ENCODE data around the gene SOSTDC1.
"Not testable (repeated sequence)": the region's sequence is repeated elsewhere in the genome, so short reads cannot be mapped to it uniquely, and the experiment has no call there.

The SOSTDC1 gene

GRCh38 chr7:16465469-16466361, at the start of gene SOSTDC1:
Gene SOSTDC1, minus strand, starts transcription at chr7:16465738. Its CDS starts 70 bp downstream, at chr7:16465668.
- no peak for ATAC-seq

- no peak for ATAC-seq
Measured at GRCh38 chr7:16514729-16515128, 49.2 kb upstream of the SOSTDC1 start.

- ATAC-seq: no peak
Measured at GRCh38 chr7:16514271-16514670, 48.7 kb upstream of the SOSTDC1 start.

- ATAC-seq: no peak
Measured at GRCh38 chr7:16512097-16512496, 46.6 kb upstream of the SOSTDC1 start.

GRCh38 chr7:16511314-16511713, 45.8 kb upstream of the SOSTDC1 start:
- ATAC-seq: no peak

GRCh38 chr7:16509829-16510228, 44.3 kb upstream of the SOSTDC1 start:
- ATAC-seq: no peak

GRCh38 chr7:16506422-16506821, 40.9 kb upstream of the SOSTDC1 start:
- ATAC-seq: not testable (repeated sequence)

- no peak for ATAC-seq
Measured at GRCh38 chr7:16504019-16504418, 38.5 kb upstream of the SOSTDC1 start.

- ATAC-seq: no peak
Measured at GRCh38 chr7:16502303-16502702, 36.8 kb upstream of the SOSTDC1 start.

GRCh38 chr7:16498122-16498521, 32.6 kb upstream of the SOSTDC1 start:
- ATAC-seq: no peak

GRCh38 chr7:16494955-16495719, 29.6 kb upstream of the SOSTDC1 start:
- ATAC-seq: no peak

- no peak for ATAC-seq
Measured at GRCh38 chr7:16494551-16494950, 29.0 kb upstream of the SOSTDC1 start.

- no peak for ATAC-seq
Measured at GRCh38 chr7:16493266-16493665, 27.7 kb upstream of the SOSTDC1 start.

GRCh38 chr7:16492513-16493062, 27.1 kb upstream of the SOSTDC1 start:
- no peak for ATAC-seq

- ATAC-seq: no peak
Measured at GRCh38 chr7:16491148-16491547, 25.6 kb upstream of the SOSTDC1 start.

GRCh38 chr7:16484453-16485158, 19.1 kb upstream of the SOSTDC1 start:
- ATAC-seq: no peak

GRCh38 chr7:16479591-16479990, 14.1 kb upstream of the SOSTDC1 start:
- no peak for ATAC-seq

GRCh38 chr7:16479161-16479560, 13.6 kb upstream of the SOSTDC1 start:
- ATAC-seq: no peak

- no peak for ATAC-seq
Measured at GRCh38 chr7:16471933-16472332, 6.4 kb upstream of the SOSTDC1 start.

GRCh38 chr7:16463949-16464715, 1.4 kb downstream of the SOSTDC1 start:
- ATAC-seq: no peak

GRCh38 chr7:16463520-16463919, 2.0 kb downstream of the SOSTDC1 start:
- ATAC-seq: no peak

- ATAC-seq: no peak
Measured at GRCh38 chr7:16462431-16462889, 3.1 kb downstream of the SOSTDC1 start.
